Sigmoid colon (tissue), 4 donors: Measurements from ENCODE around the gene HDHD2.
"Not testable (repeated sequence)": the region's sequence is repeated elsewhere in the genome, so short reads cannot be mapped to it uniquely, and the experiment has no call there.

Experiments
- CTCF ChIP-seq, 4 experiments: fragments of 450-650 bp in 3 of 4; fragments of 200-600 bp in 1 of 4; IDR thresholded peaks; one replicate each; pipeline ENCODE4 v1.5.1; 2016 to 2019; ENCODE audit warnings: antibody characterized with exemption in 4 of 4, mild to moderate bottlenecking in 3 of 4, moderate library complexity in 2 of 4
- EP300 ChIP-seq, 4 donors: sonication (generic); formaldehyde crosslinking; IDR thresholded peaks; one replicate each; pipeline ENCODE4 v1.6.1; 2017; ENCODE audit warnings: antibody characterized with exemption in 4 of 4
- POLR2A ChIP-seq, 2 donors: fragments of 450-650 bp; IDR thresholded peaks; one replicate each; pipeline ENCODE4 v1.6.1; 2016; ENCODE audit warnings: antibody characterized with exemption in 2 of 2, mild to moderate bottlenecking in 2 of 2, moderate library complexity in 2 of 2

GRCh38 chr18:47158404-47158803 lies 8.1 kb upstream of the HDHD2 start:
- TF ChIP-seq CTCF, POLR2A, EP300 (IDR thresholded peaks at IDR 0.05): not testable (repeated sequence)
